ENCODE results near the gene GTPBP3. TPM values are rescaled to one million over a fixed set of nuclear protein-coding genes. Genes with fewer than 3 reads are reported as not detected.

Gene GTPBP3
- total RNA-seq, 3 donors from 2014 or later (not counting 1 experiment from before 2014, with no cell fraction given) = 21.6 to 33.0 (median 27.7) TPM

DNA sequence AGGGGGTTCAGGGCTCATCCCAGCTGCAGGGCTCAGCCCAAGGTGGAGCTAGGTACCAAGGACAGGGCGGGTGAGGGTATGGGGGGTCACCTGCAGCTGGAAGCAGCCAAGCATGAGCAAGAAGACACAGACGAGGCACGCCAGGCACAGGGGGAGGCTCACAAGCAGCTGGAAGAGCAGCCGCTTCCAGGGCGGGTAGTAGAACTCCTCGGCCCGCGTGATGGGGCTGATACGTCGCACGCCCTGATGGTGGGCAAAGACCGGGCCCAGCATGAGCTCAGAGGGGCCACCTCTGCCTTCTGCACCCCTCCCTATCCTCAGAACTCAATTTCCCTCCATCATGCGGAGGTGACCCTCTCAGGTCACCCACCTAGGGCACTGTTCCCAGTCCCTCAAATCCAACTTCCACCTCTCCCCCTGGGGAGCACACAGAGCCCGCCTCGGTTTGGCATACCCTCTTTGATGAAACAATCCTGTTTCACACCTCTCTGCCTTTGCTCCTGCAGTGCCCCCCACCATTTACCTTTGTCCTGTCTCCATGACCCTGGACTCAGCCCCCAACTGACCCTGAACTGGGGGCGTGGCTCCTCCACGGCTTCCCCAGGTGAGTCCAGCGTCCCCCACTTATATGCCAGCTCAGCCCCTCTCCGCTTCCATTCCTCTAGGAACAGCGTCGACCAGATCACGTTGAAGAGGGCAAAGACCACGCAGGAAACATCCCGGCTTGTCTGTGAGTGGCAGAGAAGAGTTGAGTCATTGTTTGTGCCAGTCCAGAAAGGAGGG lies 6.9 kb upstream of the GTPBP3 start:
- Mint-ChIP-seq H3K4me3 (peak overlapping the region; percentile 68), H3K9me3 (no peaks in the 10 kb centered on the region)
- WGBS (ENCODE audit: insufficient coverage) = 92% methylated on average over 24 of the region's 24 CpGs

DNA sequence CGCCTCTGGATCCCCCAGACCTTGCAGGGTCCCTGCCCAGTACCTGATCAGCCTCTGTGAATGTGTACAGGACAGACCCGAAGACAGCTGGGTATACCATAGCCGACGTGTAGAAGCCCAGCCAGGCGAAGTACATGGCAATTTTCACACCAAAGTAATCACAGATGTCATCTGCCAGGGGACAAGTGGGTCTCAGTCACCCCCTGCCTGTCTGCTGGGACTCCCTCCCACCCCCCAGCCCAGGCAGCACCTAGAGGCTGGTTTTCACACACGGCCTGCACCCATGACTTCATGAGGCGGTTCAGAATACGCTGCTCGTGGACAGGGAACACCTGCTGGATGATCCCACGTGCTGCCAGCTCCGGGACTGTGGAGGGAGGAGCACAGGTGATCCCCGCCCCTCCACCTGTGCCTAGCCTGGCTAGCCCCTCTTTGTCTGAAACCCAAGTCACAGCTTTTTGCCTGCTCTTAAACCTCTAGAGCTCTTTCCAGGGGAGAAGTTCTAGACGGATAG lies 6.3 kb upstream of the GTPBP3 start:
- no peak overlapping the region for H3K27ac Mint-ChIP-seq
- peaks cover 38% of the 10 kb centered on the region for H3K4me1 ChIP-seq (ENCODE audit: control insufficient read depth, insufficient read depth, low read length)
- WGBS (ENCODE audit: insufficient coverage) = 86% methylated on average over 13 of the region's 13 CpGs
- no peaks in the 10 kb centered on the region for H3K9me3 ChIP-seq (ENCODE audit: control insufficient read depth, insufficient read depth, low read length)
- DNase-seq (no peak), ATAC-seq (no peak)
- H3K27me3 Mint-ChIP-seq (ENCODE audit: low read depth in 2 of 2) = no peaks in the 10 kb centered on the region
- intact Hi-C loops (cut with micrococcal nuclease) = loop anchor here (10.0 kb wide), 1 partner anchor 74 kb away; the partner anchor contains the start of gene BST2
- no peaks in the 10 kb centered on the region for H3K36me3 ChIP-seq (ENCODE audit: control insufficient read depth, insufficient read depth, low read length)
- H3K4me3 ChIP-seq (ENCODE audit: low read length) = no peak overlapping the region
- H3K4me1 Mint-ChIP-seq = peaks cover 10 to 36% of the 10 kb centered on the region in 2 donors
- H3K36me3 Mint-ChIP-seq = no peaks in the 10 kb centered on the region
- H3K27ac ChIP-seq (ENCODE audit: low read length) = no peak overlapping the region
- TF ChIP-seq, protein P1, sequence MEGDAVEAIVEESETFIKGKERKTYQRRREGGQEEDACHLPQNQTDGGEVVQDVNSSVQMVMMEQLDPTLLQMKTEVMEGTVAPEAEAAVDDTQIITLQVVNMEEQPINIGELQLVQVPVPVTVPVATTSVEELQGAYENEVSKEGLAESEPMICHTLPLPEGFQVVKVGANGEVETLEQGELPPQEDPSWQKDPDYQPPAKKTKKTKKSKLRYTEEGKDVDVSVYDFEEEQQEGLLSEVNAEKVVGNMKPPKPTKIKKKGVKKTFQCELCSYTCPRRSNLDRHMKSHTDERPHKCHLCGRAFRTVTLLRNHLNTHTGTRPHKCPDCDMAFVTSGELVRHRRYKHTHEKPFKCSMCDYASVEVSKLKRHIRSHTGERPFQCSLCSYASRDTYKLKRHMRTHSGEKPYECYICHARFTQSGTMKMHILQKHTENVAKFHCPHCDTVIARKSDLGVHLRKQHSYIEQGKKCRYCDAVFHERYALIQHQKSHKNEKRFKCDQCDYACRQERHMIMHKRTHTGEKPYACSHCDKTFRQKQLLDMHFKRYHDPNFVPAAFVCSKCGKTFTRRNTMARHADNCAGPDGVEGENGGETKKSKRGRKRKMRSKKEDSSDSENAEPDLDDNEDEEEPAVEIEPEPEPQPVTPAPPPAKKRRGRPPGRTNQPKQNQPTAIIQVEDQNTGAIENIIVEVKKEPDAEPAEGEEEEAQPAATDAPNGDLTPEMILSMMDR (IDR thresholded peaks at IDR 0.05) = no peak
- H3K9me3 Mint-ChIP-seq = no peaks in the 10 kb centered on the region
- H3K27me3 ChIP-seq (ENCODE audit: control insufficient read depth, insufficient read depth, low read length) = no peaks in the 10 kb centered on the region
- H3K4me3 Mint-ChIP-seq = no peak overlapping the region

More for the DNA sequence above, 6.9 kb upstream of the GTPBP3 start:
- H3K4me3 ChIP-seq (ENCODE audit: low read length) = no peak overlapping the region
- Mint-ChIP-seq H3K27me3 (ENCODE audit: low read depth in 2 of 2) (no peaks in the 10 kb centered on the region), H3K27ac (no peak overlapping the region), H3K4me1 (peaks cover 10 to 36% of the 10 kb centered on the region in 2 donors), H3K36me3 (no peaks in the 10 kb centered on the region)
- no peaks in the 10 kb centered on the region for H3K27me3 ChIP-seq (ENCODE audit: control insufficient read depth, insufficient read depth, low read length)
- intact Hi-C loops (cut with micrococcal nuclease) = loop anchor here (10.0 kb wide), 1 partner anchor 74 kb away; the partner anchor contains the start of gene BST2
- ATAC-seq = no peak
- no peak overlapping the region for H3K27ac ChIP-seq (ENCODE audit: low read length)
- TF ChIP-seq, protein P1 (IDR thresholded peaks at IDR 0.05) = no peak
- no peaks in the 10 kb centered on the region for H3K36me3 ChIP-seq (ENCODE audit: control insufficient read depth, insufficient read depth, low read length)
- H3K9me3 ChIP-seq (ENCODE audit: control insufficient read depth, insufficient read depth, low read length) = no peaks in the 10 kb centered on the region
- H3K4me1 ChIP-seq (ENCODE audit: control insufficient read depth, insufficient read depth, low read length) = peaks cover 38% of the 10 kb centered on the region
- DNase-seq = no peak

DNA sequence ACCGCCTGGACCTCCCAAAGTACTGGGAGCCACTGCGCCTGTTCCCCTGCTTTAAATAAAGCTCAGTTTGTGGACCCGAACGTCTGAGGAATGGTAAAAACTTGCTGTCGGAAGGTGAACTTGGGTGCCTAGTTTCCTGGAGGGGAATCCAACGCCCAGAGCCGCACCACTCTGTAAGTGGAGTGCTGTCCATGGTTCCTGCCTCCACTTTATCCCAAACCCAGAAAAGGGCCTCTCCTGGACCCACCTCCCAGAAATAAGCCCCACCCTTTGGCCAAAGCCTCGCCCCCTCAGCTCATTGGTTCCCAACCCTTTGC lies 5.0 kb upstream of the GTPBP3 start:
- Histone ChIP-seq H3K9me3 (ENCODE audit: control insufficient read depth, insufficient read depth, low read length) (no peaks in the 10 kb centered on the region), H3K27ac (ENCODE audit: low read length) (no peak overlapping the region), H3K4me1 (ENCODE audit: control insufficient read depth, insufficient read depth, low read length) (peaks cover 46% of the 10 kb centered on the region), H3K4me3 (ENCODE audit: low read length) (no peak overlapping the region), H3K36me3 (ENCODE audit: control insufficient read depth, insufficient read depth, low read length) (no peaks in the 10 kb centered on the region), H3K27me3 (ENCODE audit: control insufficient read depth, insufficient read depth, low read length) (no peaks in the 10 kb centered on the region)
- H3K4me1 Mint-ChIP-seq = peaks cover 21 to 46% of the 10 kb centered on the region in 2 donors
- ATAC-seq = no peak
- intact Hi-C loops (cut with micrococcal nuclease) = loop anchor here (10.0 kb wide), 1 partner anchor 72 kb away; the partner anchor contains the start of gene BST2
- no peak for DNase-seq
- H3K9me3 Mint-ChIP-seq = no peaks in the 10 kb centered on the region
- H3K36me3 Mint-ChIP-seq = no peaks in the 10 kb centered on the region
- H3K4me3 Mint-ChIP-seq = no peak overlapping the region
- H3K27me3 Mint-ChIP-seq (ENCODE audit: low read depth in 2 of 2) = no peaks in the 10 kb centered on the region
- H3K27ac Mint-ChIP-seq = no peak overlapping the region
- WGBS (ENCODE audit: insufficient coverage) = 94% methylated on average over 8 of the region's 8 CpGs
- TF ChIP-seq, protein P1 (IDR thresholded peaks at IDR 0.05) = no peak

All from natural killer cell (primary cell).